HG03045 (cell line): ENCODE results near the gene MT2A.
"Not testable (repeated sequence)": the region's sequence is repeated elsewhere in the genome, so short reads cannot be mapped to it uniquely, and the experiment has no call there.

Source experiments
- ATAC-seq: cut with Tn5 transposase; IDR thresholded peaks from one replicate; pipeline ENCODE4 v1.9.1; 2021; ENCODE audit warnings: mild to moderate bottlenecking, moderate library complexity; ENCODE audit not compliant: unreplicated experiment

The MT2A gene

GRCh38 chr16:56618138-56618537, 9.8 kb downstream of the MT2A start:
- no peak for ATAC-seq

- no peak for ATAC-seq
Observed at GRCh38 chr16:56620339-56620897, 12.0 kb downstream of the MT2A start.

GRCh38 chr16:56621665-56622445, 13.5 kb downstream of the MT2A start:
- ATAC-seq: not testable (repeated sequence)

GRCh38 chr16:56623184-56623583, 14.8 kb downstream of the MT2A start:
- not testable (repeated sequence) for ATAC-seq

- no peak for ATAC-seq
Observed at GRCh38 chr16:56623637-56624036, 15.3 kb downstream of the MT2A start.

GRCh38 chr16:56625140-56625942, 17.0 kb downstream of the MT2A start, which contains the start of gene MT1E:
MT1E (plus strand) TSS chr16:56625781; CDS start chr16:56625852, 71 bp downstream.
- peak; percentile 47 for ATAC-seq

GRCh38 chr16:56625943-56626654, 17.7 kb downstream of the MT2A start:
- ATAC-seq: no peak

- no peak for ATAC-seq
Observed at GRCh38 chr16:56626685-56627084, 18.3 kb downstream of the MT2A start.

GRCh38 chr16:56628486-56629350, 20.3 kb downstream of the MT2A start:
- no peak for ATAC-seq

- ATAC-seq: no peak
Observed at GRCh38 chr16:56629531-56629930, 21.1 kb downstream of the MT2A start.

GRCh38 chr16:56630134-56630533, 21.8 kb downstream of the MT2A start:
- peak; percentile 46 for ATAC-seq

- no peak for ATAC-seq
Observed at GRCh38 chr16:56631197-56631596, 22.8 kb downstream of the MT2A start.

- no peak for ATAC-seq
Observed at GRCh38 chr16:56631832-56632155, 23.4 kb downstream of the MT2A start.

GRCh38 chr16:56632156-56632847, 23.9 kb downstream of the MT2A start, which contains the start of gene MT1M:
MT1M (plus strand) TSS chr16:56632659; CDS start chr16:56632732, 73 bp downstream.
- no peak for ATAC-seq

- no peak for ATAC-seq
Observed at GRCh38 chr16:56632848-56633365, 24.5 kb downstream of the MT2A start.

- ATAC-seq: no peak
Observed at GRCh38 chr16:56633535-56633934, 25.2 kb downstream of the MT2A start.

GRCh38 chr16:56634715-56635440, 26.5 kb downstream of the MT2A start:
- ATAC-seq: no peak

GRCh38 chr16:56635441-56635967, 27.1 kb downstream of the MT2A start:
- no peak for ATAC-seq
